ENCODE measurements around the gene MAN2A2. TPM values are rescaled to one million over a fixed set of nuclear protein-coding genes. Genes with fewer than 3 reads are reported as not detected.
"Not testable (repeated sequence)": the region's sequence is repeated elsewhere in the genome, so short reads cannot be mapped to it uniquely, and the experiment has no call there.

MAN2A2 gene
- total RNA-seq, 1 donor from 2014 or later = 16.8 TPM

- no peak for DNase-seq (ENCODE audit: low read depth)
Measured at GRCh38 chr15:90903733-90904536, 833 bp downstream of the MAN2A2 start.

DNA sequence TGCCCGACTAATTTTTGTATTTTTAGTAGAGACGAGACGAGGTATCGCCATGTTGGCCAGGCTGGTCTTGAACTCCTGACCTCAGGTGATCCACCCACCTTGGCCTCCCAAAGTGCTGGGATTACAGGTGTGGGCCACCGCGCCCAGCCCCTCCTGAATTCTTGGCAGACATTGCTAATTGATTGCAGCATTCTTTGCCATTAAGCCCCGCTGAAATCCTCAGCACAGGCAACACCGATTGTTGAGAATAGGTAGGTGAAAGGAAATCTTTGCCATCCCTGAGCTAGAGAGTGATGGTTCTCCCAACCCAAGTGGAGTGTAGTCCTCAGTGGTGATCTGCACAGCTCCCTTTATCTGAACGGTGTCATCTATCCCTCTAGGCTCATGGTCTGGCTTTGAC is 1.6 kb downstream of the MAN2A2 start:
- DNase-seq (ENCODE audit: low read depth) = no peak

GRCh38 chr15:90905306-90906180 is 2.4 kb downstream of the MAN2A2 start:
- DNase-seq (ENCODE audit: low read depth) = no peak

DNA sequence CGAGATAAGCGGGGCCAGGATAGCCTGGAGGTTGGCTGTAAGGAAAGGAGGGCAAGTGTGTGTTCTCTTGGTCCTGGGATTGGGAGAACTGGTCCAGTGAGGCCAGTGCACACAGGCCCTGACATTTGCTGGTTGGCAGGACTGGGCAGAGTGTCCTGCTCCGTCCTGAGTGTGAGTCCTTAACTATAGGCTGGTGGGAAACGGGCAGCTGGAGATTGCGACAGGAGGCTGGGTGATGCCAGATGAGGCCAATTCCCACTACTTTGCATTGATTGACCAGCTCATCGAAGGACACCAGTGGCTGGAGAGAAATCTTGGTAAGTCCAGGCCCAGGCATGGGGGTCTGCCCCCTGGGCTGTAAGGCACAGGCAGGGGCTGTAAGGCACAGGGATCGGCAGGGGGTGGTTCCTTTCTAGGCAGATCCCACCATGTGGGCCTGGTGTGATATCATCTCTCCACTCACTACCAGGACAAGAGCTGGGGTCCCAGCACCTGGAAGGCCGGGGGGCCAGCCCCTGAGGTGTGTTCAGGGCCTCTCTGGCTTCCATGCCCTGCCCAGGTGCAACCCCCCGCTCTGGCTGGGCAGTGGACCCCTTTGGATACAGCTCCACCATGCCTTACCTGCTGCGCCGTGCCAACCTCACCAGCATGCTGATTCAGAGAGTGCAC is 3.2 kb downstream of the MAN2A2 start:
- no peak for DNase-seq (ENCODE audit: low read depth)

GRCh38 chr15:90907051-90907660 is 4.1 kb downstream of the MAN2A2 start:
- DNase-seq (ENCODE audit: low read depth) = no peak

GRCh38 chr15:90907838-90908507 is 4.9 kb downstream of the MAN2A2 start:
- no peak for DNase-seq (ENCODE audit: low read depth)

DNA sequence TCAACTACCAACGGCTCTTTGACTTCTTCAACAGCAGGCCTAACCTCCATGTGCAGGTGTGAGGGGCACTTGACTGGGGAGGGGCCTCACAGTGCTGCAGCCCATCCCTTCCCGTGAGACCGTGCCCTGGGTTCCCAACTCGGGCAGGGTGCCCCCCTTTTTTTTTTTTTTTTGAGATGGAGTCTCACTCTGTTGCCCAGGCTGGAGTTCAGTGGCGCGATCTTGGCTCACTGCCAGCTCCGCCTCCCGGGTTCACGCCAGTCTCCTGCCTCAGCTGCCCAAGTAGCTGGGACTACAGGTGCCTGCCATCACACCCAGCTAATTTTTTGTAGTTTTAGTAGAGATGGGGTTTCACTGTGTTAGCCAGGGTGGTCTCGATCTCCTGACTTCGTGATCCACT is 6.3 kb downstream of the MAN2A2 start:
- DNase-seq (ENCODE audit: low read depth) = not testable (repeated sequence)

- DNase-seq (ENCODE audit: low read depth) = no peak
Measured at GRCh38 chr15:90909976-90910375, 6.9 kb downstream of the MAN2A2 start.

- no peak for DNase-seq (ENCODE audit: low read depth)
Measured at GRCh38 chr15:90910441-90911301, 7.6 kb downstream of the MAN2A2 start.

DNA sequence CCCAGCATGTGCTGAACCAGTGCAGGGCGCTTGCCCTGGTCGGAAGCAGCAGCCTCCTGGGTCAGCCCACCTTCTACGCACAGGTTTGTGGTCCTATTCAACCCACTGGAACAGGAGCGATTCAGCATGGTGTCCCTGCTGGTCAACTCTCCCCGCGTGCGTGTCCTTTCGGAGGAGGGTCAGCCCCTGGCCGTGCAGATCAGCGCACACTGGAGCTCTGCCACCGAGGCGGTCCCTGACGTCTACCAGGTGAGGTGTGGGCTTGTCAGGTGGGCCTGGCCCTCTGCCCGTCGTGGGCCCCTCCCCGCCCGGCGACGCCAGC is 8.2 kb downstream of the MAN2A2 start:
- DNase-seq (ENCODE audit: low read depth) = no peak

GRCh38 chr15:90911906-90912769 is 9.0 kb downstream of the MAN2A2 start:
- no peak for DNase-seq (ENCODE audit: low read depth)

- no peak for DNase-seq (ENCODE audit: low read depth)
Measured at GRCh38 chr15:90912770-90913075, 9.6 kb downstream of the MAN2A2 start.

- no peak for DNase-seq (ENCODE audit: low read depth)
Measured at GRCh38 chr15:90913398-90913944, 10.4 kb downstream of the MAN2A2 start.

DNA sequence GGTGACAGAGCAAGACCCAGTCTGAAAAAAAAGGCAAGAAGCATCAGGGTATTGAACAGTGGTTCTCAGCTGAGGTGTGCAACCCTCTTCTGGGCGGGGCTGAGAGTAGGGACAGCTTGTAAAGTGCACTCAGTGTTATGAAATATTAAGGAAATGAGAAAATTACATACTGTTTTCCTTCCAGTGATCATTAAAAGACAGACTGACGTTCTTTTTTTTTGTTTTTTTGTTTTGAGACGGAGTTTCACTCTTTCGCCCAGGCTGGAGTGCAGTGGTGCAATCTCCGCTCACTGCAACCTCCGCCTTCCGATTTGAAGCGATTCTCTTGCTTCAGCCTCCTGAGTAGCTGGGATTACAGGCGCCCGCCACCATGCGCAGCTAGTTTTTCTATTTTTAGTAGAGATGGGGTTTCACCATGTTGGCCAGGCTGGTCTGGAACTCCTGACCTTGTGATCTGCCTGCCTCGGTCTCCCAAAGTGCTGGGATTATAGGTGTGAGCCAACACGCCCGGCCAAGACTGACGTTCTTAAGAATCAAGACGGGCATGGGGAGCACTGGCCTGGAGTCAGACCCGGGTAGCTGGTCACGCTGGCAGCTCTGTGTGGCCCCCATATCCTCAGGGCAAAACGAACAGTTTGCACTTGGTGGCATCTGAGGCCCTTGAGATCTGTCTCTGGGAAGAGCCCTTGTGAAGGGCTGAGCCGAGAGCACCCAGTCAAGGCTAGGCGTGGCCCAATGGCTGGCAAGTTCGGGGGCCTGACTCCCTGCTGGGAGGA is 11.4 kb downstream of the MAN2A2 start:
- no peak for DNase-seq (ENCODE audit: low read depth)

GRCh38 chr15:90915216-90915807 is 12.2 kb downstream of the MAN2A2 start:
- peak; percentile 89 for DNase-seq (ENCODE audit: low read depth)

GRCh38 chr15:90915808-90916440 is 12.8 kb downstream of the MAN2A2 start:
- peak; percentile 55 for DNase-seq (ENCODE audit: low read depth)

DNA sequence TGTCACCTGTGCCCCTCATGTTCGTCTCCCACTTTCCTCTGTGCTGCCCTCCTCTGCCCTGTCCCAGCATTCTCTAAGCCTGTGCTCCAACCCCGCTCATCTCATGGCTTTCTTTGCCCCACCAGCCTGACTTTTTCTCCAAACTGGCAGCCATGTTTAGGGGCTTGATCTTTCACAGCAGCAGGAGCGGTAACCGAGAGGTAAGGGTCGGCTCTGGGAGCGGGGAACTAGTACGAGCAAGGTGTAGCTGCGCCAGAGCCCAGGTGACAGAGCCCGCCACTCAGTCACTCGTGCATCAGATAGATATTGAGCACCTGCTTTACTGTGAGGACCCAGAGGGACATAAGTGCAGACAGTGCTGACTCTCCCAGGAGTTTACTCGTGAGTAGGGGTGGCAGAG is 13.4 kb downstream of the MAN2A2 start:
- DNase-seq (ENCODE audit: low read depth) = no peak
